HUES6 (cell line): ENCODE measurements around the gene HSPA12A.

Experiments
- H3K27ac ChIP-seq: 2 replicates; pipeline ENCODE4 v1.7.0; 2013; ENCODE audit warnings: low read depth, mild to moderate bottlenecking, low read length, inconsistent platforms
- H3K27me3 ChIP-seq: 2 replicates; pipeline ENCODE4 v1.6.1; 2013; ENCODE audit warnings: low read length; ENCODE audit not compliant: control insufficient read depth, insufficient read depth
- H3K36me3 ChIP-seq: 2 replicates; pipeline ENCODE4 v1.6.1; 2013; ENCODE audit warnings: low read length; ENCODE audit not compliant: control insufficient read depth, insufficient read depth
- H3K4me1 ChIP-seq: 2 replicates; pipeline ENCODE4 v1.6.1; 2013; ENCODE audit warnings: low read length; ENCODE audit not compliant: control insufficient read depth, insufficient read depth
- H3K4me3 ChIP-seq: 2 replicates; pipeline ENCODE4 v1.5.1; 2013; ENCODE audit warnings: low read depth, low read length
- H3K9ac ChIP-seq: one replicate; pipeline ENCODE4 v1.6.1; 2013; ENCODE audit warnings: mild to moderate bottlenecking, low read length
- H3K9me3 ChIP-seq: 2 replicates; pipeline ENCODE4 v1.6.1; 2013; ENCODE audit warnings: low read depth, low read length; ENCODE audit not compliant: control insufficient read depth, insufficient read depth

The HSPA12A gene

GRCh38 chr10:116742367-116743265, at the start of gene HSPA12A:
Gene HSPA12A (minus strand): TSS chr10:116742566. CDS start chr10:116742469, 97 bp downstream.
- peak within 1 kb of the TSS; percentile 67 for H3K9ac ChIP-seq
- no peaks in the 10 kb centered on the region for H3K36me3 ChIP-seq
- no peaks in the 10 kb centered on the region for H3K9me3 ChIP-seq
- peaks cover 4% of the 10 kb centered on the region for H3K4me1 ChIP-seq
- H3K27ac ChIP-seq: no peak within 1 kb of the TSS
- H3K4me3 ChIP-seq: peak within 1 kb of the TSS; percentile 77
- peaks cover 76% of the 10 kb centered on the region for H3K27me3 ChIP-seq

GRCh38 chr10:116791241-116791640, 48.9 kb upstream of the HSPA12A start:
- Histone ChIP-seq H3K27me3 (peaks cover 9% of the 10 kb centered on the region), H3K36me3 (no peaks in the 10 kb centered on the region), H3K27ac (no peak overlapping the region), H3K4me3 (no peak overlapping the region), H3K9me3 (no peaks in the 10 kb centered on the region), H3K4me1 (peaks cover 3% of the 10 kb centered on the region; the same call in 1 of the 2 replicates), H3K9ac (no peak overlapping the region)

- Histone ChIP-seq H3K36me3 (no peaks in the 10 kb centered on the region), H3K4me3 (peak overlapping the region; percentile 49), H3K4me1 (peaks cover 3% of the 10 kb centered on the region; the same call in 1 of the 2 replicates), H3K9ac (peak overlapping the region; percentile 34), H3K9me3 (no peaks in the 10 kb centered on the region), H3K27ac (no peak overlapping the region), H3K27me3 (peaks cover 9% of the 10 kb centered on the region)
These were observed 45.7 kb upstream of the HSPA12A start for GRCh38 chr10:116787893-116788665.

- Histone ChIP-seq H3K9ac (no peak overlapping the region), H3K27ac (no peak overlapping the region), H3K4me1 (peaks cover 3% of the 10 kb centered on the region; the same call in 1 of the 2 replicates), H3K27me3 (peaks cover 9% of the 10 kb centered on the region), H3K4me3 (no peak overlapping the region), H3K36me3 (no peaks in the 10 kb centered on the region), H3K9me3 (no peaks in the 10 kb centered on the region)
These were observed 44.8 kb upstream of the HSPA12A start for GRCh38 chr10:116787053-116787659.

- Histone ChIP-seq H3K27ac (no peak overlapping the region), H3K27me3 (peaks cover 9% of the 10 kb centered on the region), H3K4me3 (no peak overlapping the region), H3K4me1 (peaks cover 3% of the 10 kb centered on the region; the same call in 1 of the 2 replicates), H3K36me3 (no peaks in the 10 kb centered on the region), H3K9ac (no peak overlapping the region), H3K9me3 (no peaks in the 10 kb centered on the region)
These were observed 43.5 kb upstream of the HSPA12A start for GRCh38 chr10:116785867-116786266.

GRCh38 chr10:116785282-116785681, 42.9 kb upstream of the HSPA12A start:
- H3K36me3 ChIP-seq: no peaks in the 10 kb centered on the region
- no peak overlapping the region for H3K27ac ChIP-seq
- no peak overlapping the region for H3K4me3 ChIP-seq
- H3K4me1 ChIP-seq: peaks cover 3% of the 10 kb centered on the region; the same call in 1 of the 2 replicates
- no peaks in the 10 kb centered on the region for H3K9me3 ChIP-seq
- H3K27me3 ChIP-seq: peaks cover 9% of the 10 kb centered on the region
- H3K9ac ChIP-seq: no peak overlapping the region

- Histone ChIP-seq H3K27ac (no peak overlapping the region), H3K4me3 (no peak overlapping the region), H3K4me1 (peaks cover 3% of the 10 kb centered on the region; the same call in 1 of the 2 replicates), H3K36me3 (no peaks in the 10 kb centered on the region), H3K9me3 (no peaks in the 10 kb centered on the region), H3K27me3 (peaks cover 9% of the 10 kb centered on the region), H3K9ac (no peak overlapping the region)
These were observed 42.3 kb upstream of the HSPA12A start for GRCh38 chr10:116784651-116785050.

- Histone ChIP-seq H3K9me3 (no peaks in the 10 kb centered on the region), H3K9ac (no peak overlapping the region), H3K36me3 (no peaks in the 10 kb centered on the region), H3K27ac (no peak overlapping the region), H3K4me3 (no peak overlapping the region), H3K27me3 (peaks cover 9% of the 10 kb centered on the region), H3K4me1 (peaks cover 3% of the 10 kb centered on the region; the same call in 1 of the 2 replicates)
These were observed 41.7 kb upstream of the HSPA12A start for GRCh38 chr10:116784035-116784434.

GRCh38 chr10:116783011-116783655, 40.8 kb upstream of the HSPA12A start:
- no peak overlapping the region for H3K9ac ChIP-seq
- H3K27me3 ChIP-seq: peaks cover 9% of the 10 kb centered on the region
- peaks cover 3% of the 10 kb centered on the region; the same call in 1 of the 2 replicates for H3K4me1 ChIP-seq
- H3K36me3 ChIP-seq: no peaks in the 10 kb centered on the region
- no peak overlapping the region for H3K4me3 ChIP-seq
- no peak overlapping the region for H3K27ac ChIP-seq
- H3K9me3 ChIP-seq: no peaks in the 10 kb centered on the region

GRCh38 chr10:116781370-116781884, 39.1 kb upstream of the HSPA12A start:
- no peak overlapping the region for H3K9ac ChIP-seq
- H3K36me3 ChIP-seq: no peaks in the 10 kb centered on the region
- H3K4me3 ChIP-seq: no peak overlapping the region
- no peaks in the 10 kb centered on the region for H3K4me1 ChIP-seq
- no peaks in the 10 kb centered on the region for H3K9me3 ChIP-seq
- H3K27ac ChIP-seq: no peak overlapping the region
- H3K27me3 ChIP-seq: no peaks in the 10 kb centered on the region; the same call in 1 of the 2 replicates
